PC-3 (cell line): ENCODE measurements around the gene RBM26.

Experiments
- CTCF ChIP-seq: fragments of 300-600 bp; sonication (generic); conservative IDR thresholded peaks from 2 replicates; pipeline ENCODE4 v1.5.1; 2017; ENCODE audit warnings: antibody characterized with exemption, low read depth, mild to moderate bottlenecking, low read length
- EZH2 ChIP-seq: fragments of 300-600 bp; sonication (generic); IDR thresholded peaks from one replicate; pipeline ENCODE4 v1.6.1; 2017; ENCODE audit warnings: antibody characterized with exemption, mild to moderate bottlenecking, low read length; ENCODE audit not compliant: unreplicated experiment
- EZH2phosphoT487 ChIP-seq: fragments of 300-600 bp; sonication (generic); IDR thresholded peaks from 2 replicates; pipeline ENCODE4 v1.6.1; 2018; ENCODE audit warnings: mild to moderate bottlenecking, antibody characterized with exemption, low read length, borderline replicate concordance

GRCh38 chr13:79442221-79442620 lies 36.2 kb upstream of the RBM26 start:
- TF ChIP-seq CTCF (no peak), EZH2phosphoT487 (no peak), EZH2 (no peak)
